Cardiac muscle cell (in vitro differentiated cells and primary cell): ENCODE measurements around the gene OR6V1. TPM values are rescaled to one million over a fixed set of nuclear protein-coding genes. Genes with fewer than 3 reads are reported as not detected.

Source experiments
- DNase-seq, 2 donors: peaks; one replicate each; pipeline versions ENCODE4 v3.0.0 to v3.0.0-alpha.2; 2010 to 2017; ENCODE audit warnings: low read depth in 1 of 2, low spot score in 1 of 2
- H3K27ac ChIP-seq: fragments of 200-600 bp; sonication (generic); 2 replicates; pipeline ENCODE4 v1.5.1; 2016
- H3K27me3 ChIP-seq: fragments of 200-600 bp; sonication (generic); 2 replicates; pipeline ENCODE4 v1.6.0; 2016; ENCODE audit warnings: control low read depth
- H3K36me3 ChIP-seq: fragments of 200-600 bp; sonication (generic); 2 replicates; pipeline ENCODE4 v1.5.1; 2016; ENCODE audit warnings: control low read depth
- H3K4me1 ChIP-seq: fragments of 200-600 bp; sonication (generic); 2 replicates; pipeline ENCODE4 v1.8.1; 2017; ENCODE audit warnings: low read depth, mild to moderate bottlenecking, mixed run types
- H3K4me3 ChIP-seq: fragments of 200-600 bp; sonication (generic); 2 replicates; pipeline ENCODE4 v1.5.1; 2016; ENCODE audit warnings: mild to moderate bottlenecking
- H3K9me3 ChIP-seq: fragments of 200-600 bp; sonication (generic); 2 replicates; pipeline ENCODE4 v1.5.1; 2017; ENCODE audit warnings: low read depth, mild to moderate bottlenecking, control low read depth
- CTCF ChIP-seq: IDR thresholded peaks from 2 replicates; pipeline ENCODE4 v1.5.1; 2012; ENCODE audit warnings: low read depth, mild to moderate bottlenecking, low read length
- polyA plus RNA-seq: library from polyadenylated mRNA; unstranded; fragments of >200 nt; fragmentation: Nextera tagmentation; extraction: Ambion mirVana; gene quantifications from 2 replicates; pipeline ENCODE4 v1.2.1, GENCODE V29; 2016
- total RNA-seq: library from RNA; depleted of rRNA; stranded (reverse); fragments of >200 nt; gene quantifications from 2 replicates; pipeline ENCODE4 v1.2.3, GENCODE V29; 2016

The OR6V1 gene
- total and polyA plus RNA-seq, 2 experiments from 2014 or later = not detected

GRCh38 chr7:143015926-143016490 lies 36.1 kb upstream of the OR6V1 start:
- Histone ChIP-seq H3K27me3 (no peaks in the 10 kb centered on the region), H3K9me3 (no peaks in the 10 kb centered on the region), H3K4me3 (no peak overlapping the region), H3K36me3 (no peaks in the 10 kb centered on the region), H3K4me1 (no peaks in the 10 kb centered on the region), H3K27ac (no peak overlapping the region)
- DNase-seq = peak in 1 of 2 donors; percentile 23
- TF ChIP-seq CTCF = no peak

GRCh38 chr7:143016996-143017395 lies 35.1 kb upstream of the OR6V1 start:
- no peak for DNase-seq
- H3K27ac ChIP-seq = no peak overlapping the region
- no peaks in the 10 kb centered on the region for H3K27me3 ChIP-seq
- no peak for TF ChIP-seq CTCF
- no peaks in the 10 kb centered on the region for H3K36me3 ChIP-seq
- H3K9me3 ChIP-seq = no peaks in the 10 kb centered on the region
- H3K4me1 ChIP-seq = no peaks in the 10 kb centered on the region
- no peak overlapping the region for H3K4me3 ChIP-seq

- H3K9me3 ChIP-seq = no peaks in the 10 kb centered on the region
- no peak overlapping the region for H3K27ac ChIP-seq
- H3K4me3 ChIP-seq = no peak overlapping the region
- peak in 1 of 2 donors; percentile 49 for DNase-seq
- H3K4me1 ChIP-seq = no peaks in the 10 kb centered on the region
- no peak for TF ChIP-seq CTCF
- H3K36me3 ChIP-seq = no peaks in the 10 kb centered on the region
- no peaks in the 10 kb centered on the region for H3K27me3 ChIP-seq
Observed at GRCh38 chr7:143018931-143019330, 33.2 kb upstream of the OR6V1 start.

GRCh38 chr7:143023047-143023446 lies 29.1 kb upstream of the OR6V1 start:
- no peaks in the 10 kb centered on the region for H3K27me3 ChIP-seq
- TF ChIP-seq CTCF = no peak
- no peaks in the 10 kb centered on the region for H3K9me3 ChIP-seq
- DNase-seq = no peak
- no peaks in the 10 kb centered on the region for H3K36me3 ChIP-seq
- H3K27ac ChIP-seq = no peak overlapping the region
- no peak overlapping the region for H3K4me3 ChIP-seq
- no peaks in the 10 kb centered on the region for H3K4me1 ChIP-seq

GRCh38 chr7:143025371-143025770 lies 26.8 kb upstream of the OR6V1 start:
- no peak for DNase-seq
- H3K36me3 ChIP-seq = no peaks in the 10 kb centered on the region
- no peak overlapping the region for H3K4me3 ChIP-seq
- TF ChIP-seq CTCF = no peak
- no peaks in the 10 kb centered on the region for H3K9me3 ChIP-seq
- H3K4me1 ChIP-seq = no peaks in the 10 kb centered on the region
- H3K27me3 ChIP-seq = no peaks in the 10 kb centered on the region
- H3K27ac ChIP-seq = no peak overlapping the region
